ENCODE data around the gene CYP3A5.

GRCh38 chr7:99694912-99695304, 15.1 kb upstream of the CYP3A5 start:
- TF ChIP-seq CTCF (IDR thresholded peaks at IDR 0.05; ENCODE audit: low read length) (no peak), EZH2 (optimal IDR thresholded peaks at IDR 0.05; ENCODE audit: low read depth, low read length) (no peak)
